GM12801 (cell line): ENCODE results near the gene AIFM3.

Source experiments
- TF ChIP-seq, protein P1 (sequence below): IDR thresholded peaks from one replicate; pipeline ENCODE4 v1.5.1; 2011; ENCODE audit warnings: control low read depth; ENCODE audit not compliant: insufficient read length; ENCODE audit errors: extremely low read depth

Gene AIFM3

DNA sequence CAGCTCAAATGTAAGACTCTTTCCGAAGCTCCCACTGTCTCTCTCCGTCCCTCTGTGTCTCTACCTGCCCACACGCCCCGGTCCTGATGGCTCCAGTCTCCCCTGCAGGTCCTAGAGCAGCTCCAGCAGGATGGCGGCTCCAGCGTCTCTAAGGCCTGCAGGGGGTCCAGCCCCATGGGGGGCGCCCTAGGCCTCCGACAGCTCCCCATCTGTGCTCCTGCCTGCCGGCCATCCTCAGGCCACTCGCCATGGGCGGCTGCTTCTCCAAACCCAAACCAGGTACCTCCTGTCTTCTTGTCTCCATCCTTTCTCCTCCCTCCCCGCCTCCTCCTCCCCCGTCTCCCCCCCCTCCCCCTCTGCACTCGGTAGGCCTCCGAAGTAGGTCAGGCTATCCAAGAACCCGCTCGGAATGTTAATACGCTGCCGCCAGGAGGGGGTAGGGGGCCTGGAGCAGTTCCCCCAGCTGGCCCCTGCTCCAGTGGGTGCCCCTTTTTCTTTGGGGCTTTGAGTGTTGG lies 699 bp downstream of the AIFM3 start:
- TF ChIP-seq, protein P1, sequence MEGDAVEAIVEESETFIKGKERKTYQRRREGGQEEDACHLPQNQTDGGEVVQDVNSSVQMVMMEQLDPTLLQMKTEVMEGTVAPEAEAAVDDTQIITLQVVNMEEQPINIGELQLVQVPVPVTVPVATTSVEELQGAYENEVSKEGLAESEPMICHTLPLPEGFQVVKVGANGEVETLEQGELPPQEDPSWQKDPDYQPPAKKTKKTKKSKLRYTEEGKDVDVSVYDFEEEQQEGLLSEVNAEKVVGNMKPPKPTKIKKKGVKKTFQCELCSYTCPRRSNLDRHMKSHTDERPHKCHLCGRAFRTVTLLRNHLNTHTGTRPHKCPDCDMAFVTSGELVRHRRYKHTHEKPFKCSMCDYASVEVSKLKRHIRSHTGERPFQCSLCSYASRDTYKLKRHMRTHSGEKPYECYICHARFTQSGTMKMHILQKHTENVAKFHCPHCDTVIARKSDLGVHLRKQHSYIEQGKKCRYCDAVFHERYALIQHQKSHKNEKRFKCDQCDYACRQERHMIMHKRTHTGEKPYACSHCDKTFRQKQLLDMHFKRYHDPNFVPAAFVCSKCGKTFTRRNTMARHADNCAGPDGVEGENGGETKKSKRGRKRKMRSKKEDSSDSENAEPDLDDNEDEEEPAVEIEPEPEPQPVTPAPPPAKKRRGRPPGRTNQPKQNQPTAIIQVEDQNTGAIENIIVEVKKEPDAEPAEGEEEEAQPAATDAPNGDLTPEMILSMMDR, result no peak

DNA sequence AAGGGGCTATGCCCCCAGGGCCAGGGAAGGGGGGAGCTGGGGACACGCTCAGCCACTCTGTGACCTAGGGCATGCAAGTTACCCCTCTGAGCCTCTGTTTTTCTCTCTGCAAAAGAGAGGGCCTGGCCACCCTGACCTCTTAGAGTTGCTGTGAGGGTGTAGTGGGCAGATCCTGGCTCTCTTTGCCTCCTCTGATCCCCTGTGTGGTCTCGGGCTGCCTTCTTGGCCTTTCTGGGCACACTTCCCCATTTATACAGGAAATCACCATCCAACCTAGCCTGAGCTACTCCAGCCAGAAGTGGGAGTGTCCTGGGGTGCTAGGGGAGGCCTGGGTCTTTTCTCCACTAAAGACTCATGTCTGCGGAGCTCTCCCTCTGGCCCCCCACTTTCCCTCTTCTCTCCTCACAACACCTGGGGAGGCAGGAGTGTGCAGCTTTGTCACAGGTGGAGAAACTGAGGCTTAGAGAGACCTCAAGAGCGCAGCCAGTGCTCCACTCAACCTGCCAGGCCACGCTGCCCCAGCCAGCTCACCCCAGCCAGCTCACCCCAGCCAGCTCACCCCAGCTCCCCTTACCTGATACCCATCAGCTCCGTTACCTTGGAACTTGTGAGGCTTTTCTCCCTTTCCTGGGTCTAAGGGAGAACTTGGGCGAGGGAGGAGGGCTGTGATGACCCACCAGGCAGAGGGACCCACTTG lies 1.4 kb downstream of the AIFM3 start:
- TF ChIP-seq, protein P1, result no peak

DNA sequence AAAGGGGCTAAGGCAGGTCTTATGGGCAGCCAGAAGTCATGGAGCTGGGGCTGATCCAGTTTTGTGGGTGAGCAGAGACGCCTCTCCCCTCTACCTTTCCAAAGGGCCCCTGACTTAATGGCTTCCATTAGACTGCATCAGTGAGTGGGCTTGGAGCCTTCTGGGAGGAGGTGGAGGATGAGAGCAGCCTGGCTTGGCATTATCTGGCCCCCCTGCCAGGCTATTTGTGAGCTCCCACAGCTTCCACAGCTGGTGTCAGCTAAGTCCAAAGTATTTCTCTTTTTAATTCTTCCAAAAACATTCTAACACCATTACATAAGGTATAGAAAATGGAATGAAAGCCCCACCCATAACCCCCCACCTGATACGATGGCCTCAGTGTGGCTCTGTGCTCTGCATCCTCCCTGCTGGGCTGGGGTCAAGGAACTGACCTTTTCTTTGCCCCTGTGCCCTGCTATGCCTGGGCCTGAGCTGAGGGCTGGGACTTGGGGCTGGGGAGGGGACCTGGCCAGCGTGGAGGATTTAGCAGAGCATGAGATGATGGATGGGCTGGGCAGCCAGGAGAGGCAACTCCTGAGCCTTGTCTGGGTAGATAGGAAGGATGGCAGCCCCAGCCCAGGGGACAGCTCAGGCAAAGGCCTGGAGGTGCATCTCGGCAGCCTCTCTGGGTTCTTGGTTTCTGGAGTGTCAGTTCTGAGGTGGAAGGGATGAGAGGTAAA lies 4.0 kb downstream of the AIFM3 start:
- TF ChIP-seq, protein P1, result no peak

DNA sequence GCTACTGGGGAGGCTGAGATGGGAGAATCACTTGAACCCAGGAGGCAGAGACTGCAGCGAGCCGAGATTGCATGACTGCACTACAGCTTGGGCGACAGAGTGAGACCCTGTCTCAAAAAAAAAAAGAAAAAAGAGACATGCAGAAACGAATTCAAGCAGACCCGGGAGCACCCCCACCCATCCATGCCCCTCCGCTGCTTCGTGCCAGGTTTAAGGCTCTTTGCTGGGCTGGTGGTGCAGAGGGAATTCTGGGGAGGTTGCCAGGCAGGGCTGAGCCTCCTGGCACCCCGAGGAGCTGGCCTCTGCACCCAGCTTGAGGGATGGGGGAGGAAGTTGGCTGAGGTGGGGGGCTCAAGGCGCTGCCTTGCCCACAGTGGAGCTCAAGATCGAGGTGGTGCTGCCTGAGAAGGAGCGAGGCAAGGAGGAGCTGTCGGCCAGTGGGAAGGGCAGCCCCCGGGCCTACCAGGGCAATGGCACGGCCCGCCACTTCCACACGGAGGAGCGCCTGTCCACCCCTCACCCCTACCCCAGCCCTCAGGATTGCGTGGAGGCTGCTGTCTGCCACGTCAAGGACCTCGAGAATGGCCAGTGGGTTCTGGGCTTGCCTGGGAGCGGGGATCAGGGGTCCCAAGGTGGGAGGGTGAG lies 6.0 kb downstream of the AIFM3 start:
- TF ChIP-seq, protein P1, result no peak

DNA sequence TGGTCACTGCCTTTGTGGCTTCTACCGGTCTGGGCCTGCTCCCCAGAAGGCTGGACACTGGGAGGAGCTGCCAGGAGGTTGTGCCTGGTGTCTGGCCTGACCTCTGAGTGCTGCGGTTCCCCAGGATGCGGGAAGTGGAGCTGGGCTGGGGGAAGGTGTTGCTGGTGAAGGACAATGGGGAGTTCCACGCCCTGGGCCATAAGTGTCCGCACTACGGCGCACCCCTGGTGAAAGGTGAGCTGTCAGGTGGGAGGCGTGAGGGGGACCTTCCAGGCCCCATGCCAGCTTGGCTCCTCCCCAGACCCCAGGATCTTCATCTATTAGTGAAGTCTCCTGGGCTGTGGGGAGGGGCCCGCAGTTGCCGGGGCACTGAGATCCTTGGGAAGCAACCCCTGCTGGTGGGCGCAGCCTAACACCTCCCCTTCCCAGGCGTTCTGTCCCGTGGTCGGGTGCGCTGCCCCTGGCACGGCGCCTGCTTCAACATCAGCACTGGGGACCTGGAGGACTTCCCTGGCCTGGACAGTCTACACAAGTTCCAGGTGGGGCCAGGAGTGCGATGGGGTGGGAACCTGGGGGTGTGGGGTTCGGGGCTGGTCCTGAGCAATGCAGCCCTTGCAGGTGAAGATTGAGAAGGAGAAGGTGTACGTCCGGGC lies 6.7 kb downstream of the AIFM3 start:
- TF ChIP-seq, protein P1, result no peak

DNA sequence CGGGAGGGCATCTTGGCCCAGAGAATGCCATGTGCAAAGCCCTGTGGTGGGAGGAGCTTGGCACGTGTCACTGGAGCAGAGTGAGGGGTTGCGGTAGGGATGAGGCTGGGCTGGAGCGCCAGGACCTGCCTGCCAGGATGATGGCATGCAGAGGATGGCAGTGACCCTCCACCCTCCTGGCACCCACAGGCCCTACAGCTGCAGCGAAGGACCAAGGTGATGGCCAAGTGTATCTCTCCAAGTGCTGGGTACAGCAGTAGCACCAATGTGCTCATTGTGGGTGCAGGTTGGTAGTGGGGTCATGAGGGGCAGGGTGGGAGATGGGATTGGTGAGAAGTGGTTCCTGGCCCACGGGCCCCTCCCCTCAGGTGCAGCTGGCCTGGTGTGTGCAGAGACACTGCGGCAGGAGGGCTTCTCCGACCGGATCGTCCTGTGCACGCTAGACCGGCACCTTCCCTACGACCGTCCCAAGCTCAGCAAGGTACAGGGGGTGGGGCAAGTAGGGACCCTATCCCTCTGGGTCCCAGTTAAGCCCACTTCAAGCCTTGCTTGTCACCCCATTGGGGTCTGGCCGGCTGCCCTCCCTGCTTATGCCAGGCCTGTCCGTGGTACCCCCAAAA lies 7.4 kb downstream of the AIFM3 start:
- TF ChIP-seq, protein P1, result no peak
